Lower leg skin (tissue), 4 donors: ENCODE measurements around the gene HOXC6. TPM values are rescaled to one million over a fixed set of nuclear protein-coding genes. Genes with fewer than 3 reads are reported as not detected.

Experiments used
- DNase-seq, 2 donors: peaks; one replicate each; pipeline ENCODE4 v3.0.0-alpha.2; 2019; ENCODE audit warnings: low spot score in 2 of 2
- H3K4me3 ChIP-seq: fragments of 200-600 bp; sonication (generic); 2 replicates; pipeline ENCODE4 v1.5.1; 2017; ENCODE audit warnings: mild to moderate bottlenecking, low read depth; ENCODE audit not compliant: poor library complexity, severe bottlenecking
- CTCF ChIP-seq, 3 donors: fragments of 450-650 bp; IDR thresholded peaks; one replicate each; pipeline ENCODE4 v1.5.1; 2016; ENCODE audit warnings: antibody characterized with exemption in 3 of 3, mild to moderate bottlenecking in 3 of 3, moderate library complexity in 2 of 3
- POLR2A ChIP-seq, 2 donors: fragments of 450-650 bp; IDR thresholded peaks; one replicate each; pipeline ENCODE4 v1.6.1; 2016 to 2017; ENCODE audit warnings: antibody characterized with exemption in 2 of 2, mild to moderate bottlenecking in 1 of 2, moderate library complexity in 1 of 2
- WGBS, 2 donors: methylation state at CpG; one replicate each; pipeline ENCODE4 v1.1.5; 2018; 5-methylcytosine and 5-hydroxymethylcytosine counted together
- intact Hi-C: fragments of 100-400 bp; cut with DNase I; formaldehyde crosslinking; loops from one replicate; pipeline ENCODE4 v1.15.0; 2023; ENCODE audit warnings: low total_unique reads
- total RNA-seq, 4 donors: library from RNA; depleted of rRNA; stranded (reverse); fragments of >200 nt; gene quantifications; one replicate each; pipeline ENCODE4 v1.1.0, GENCODE V29; 2016

Gene HOXC6
- total RNA-seq, 4 donors from 2014 or later: 2.6 to 6.3 (median 3.7) TPM

GRCh38 chr12:54012631-54013409 is 15.4 kb upstream of the HOXC6 start:
- DNase-seq: no peak
- no peak overlapping the region for H3K4me3 ChIP-seq
- TF ChIP-seq CTCF (IDR thresholded peaks at IDR 0.05): no peak
- no peak for TF ChIP-seq POLR2A (IDR thresholded peaks at IDR 0.05)
- WGBS, 2 donors: 51% methylated on average over 6 of the region's 6 CpGs
- intact Hi-C loops: no loop called here

GRCh38 chr12:54014377-54015017 is 13.7 kb upstream of the HOXC6 start:
- intact Hi-C loops: no loop called here
- whole genome bisulfite sequencing, 2 donors: 46 to 65% methylated on average over 33 to 36 of the region's 36 CpGs
- no peak overlapping the region for H3K4me3 ChIP-seq
- TF ChIP-seq CTCF (IDR thresholded peaks at IDR 0.05) (no peak), POLR2A (IDR thresholded peaks at IDR 0.05) (no peak)
- DNase-seq: no peak

- TF ChIP-seq POLR2A (IDR thresholded peaks at IDR 0.05): no peak
- TF ChIP-seq CTCF (IDR thresholded peaks at IDR 0.05): no peak
- 65 to 69% methylated on average over 23 of the region's 23 CpGs for WGBS, 2 donors
- H3K4me3 ChIP-seq: no peak overlapping the region
- DNase-seq: no peak
- intact Hi-C loops: no loop called here
These were observed 13.0 kb upstream of the HOXC6 start for GRCh38 chr12:54015018-54015931.

GRCh38 chr12:54016051-54016450 is 12.2 kb upstream of the HOXC6 start:
- no peak overlapping the region for H3K4me3 ChIP-seq
- 20 to 26% methylated on average over 3 of the region's 3 CpGs for WGBS, 2 donors
- DNase-seq: no peak
- TF ChIP-seq POLR2A (IDR thresholded peaks at IDR 0.05): no peak
- TF ChIP-seq CTCF (IDR thresholded peaks at IDR 0.05): no peak
- intact Hi-C loops: no loop called here

- peak overlapping the region; percentile 42 for H3K4me3 ChIP-seq
These were observed 11.7 kb upstream of the HOXC6 start for GRCh38 chr12:54016478-54016964.

More at GRCh38 chr12:54016478-54016964, 11.7 kb upstream of the HOXC6 start:
- WGBS, 2 donors: 1 to 3% methylated on average over 25 of the region's 25 CpGs
- intact Hi-C loops: no loop called here
- DNase-seq: peak in 1 of 2 donors; percentile 73
- TF ChIP-seq CTCF (IDR thresholded peaks at IDR 0.05): no peak
- no peak for TF ChIP-seq POLR2A (IDR thresholded peaks at IDR 0.05)
